Calu3 (cell line): ENCODE measurements around the gene C2CD3. TPM values are rescaled to one million over a fixed set of nuclear protein-coding genes. Genes with fewer than 3 reads are reported as not detected.

Source experiments
- BruUV-seq: library from RNA; stranded (reverse); fragments of 400-500 nt; replicated peaks from 2 replicates; lab custom pipeline; 2021; lab: Mats Ljungman, UMichigan
- CTCF ChIA-PET: fragments of 300-600 bp; sonication (Branson Sonifier 250); formaldehyde crosslinking; loops from one replicate; lab custom pipeline; 2022; ENCODE audit warnings: antibody characterized with exemption; lab: Charles Lee
- DNase-seq: peaks from one replicate; pipeline ENCODE4 v3.0.0; 2022
- H3K27ac Mint-ChIP-seq: one replicate; pipeline ENCODE4 v1.8.0; 2022; ENCODE audit warnings: mixed read lengths; ENCODE audit not compliant: unreplicated experiment
- H3K27me3 Mint-ChIP-seq: one replicate; pipeline ENCODE4 v1.8.0; 2022; ENCODE audit warnings: mixed read lengths; ENCODE audit not compliant: unreplicated experiment
- H3K36me3 Mint-ChIP-seq: one replicate; pipeline ENCODE4 v1.8.0; 2022; ENCODE audit warnings: mild to moderate bottlenecking, moderate library complexity, mixed read lengths; ENCODE audit not compliant: insufficient read depth, unreplicated experiment
- H3K4me1 Mint-ChIP-seq: one replicate; pipeline ENCODE4 v1.8.0; 2022; ENCODE audit warnings: mild to moderate bottlenecking, low read depth, mixed read lengths; ENCODE audit not compliant: unreplicated experiment
- H3K4me3 Mint-ChIP-seq: one replicate; pipeline ENCODE4 v1.8.0; 2022; ENCODE audit warnings: mild to moderate bottlenecking, low read depth, moderate library complexity, mixed read lengths; ENCODE audit not compliant: unreplicated experiment
- H3K9me3 Mint-ChIP-seq: one replicate; pipeline ENCODE4 v1.8.0; 2022; ENCODE audit warnings: low read depth, mixed read lengths; ENCODE audit not compliant: unreplicated experiment
- intact Hi-C: fragments of 100-400 bp; cut with micrococcal nuclease; formaldehyde crosslinking; loops from one replicate; pipeline ENCODE4 v1.10.0; 2022; ENCODE audit not compliant: unreplicated experiment
- total RNA-seq: library from RNA; stranded (reverse); gene quantifications from 2 replicates; pipeline ENCODE4 v1.2.3, GENCODE V29; 2022
- TF ChIP-seq, protein P1 (sequence below): fragments of 200-600 bp; IDR thresholded peaks from one replicate; pipeline ENCODE4 v1.8.0; 2022; ENCODE audit warnings: antibody characterized with exemption; ENCODE audit not compliant: unreplicated experiment

Gene C2CD3
- total RNA-seq, 1 experiment from 2014 or later, result 26.9 TPM

DNA sequence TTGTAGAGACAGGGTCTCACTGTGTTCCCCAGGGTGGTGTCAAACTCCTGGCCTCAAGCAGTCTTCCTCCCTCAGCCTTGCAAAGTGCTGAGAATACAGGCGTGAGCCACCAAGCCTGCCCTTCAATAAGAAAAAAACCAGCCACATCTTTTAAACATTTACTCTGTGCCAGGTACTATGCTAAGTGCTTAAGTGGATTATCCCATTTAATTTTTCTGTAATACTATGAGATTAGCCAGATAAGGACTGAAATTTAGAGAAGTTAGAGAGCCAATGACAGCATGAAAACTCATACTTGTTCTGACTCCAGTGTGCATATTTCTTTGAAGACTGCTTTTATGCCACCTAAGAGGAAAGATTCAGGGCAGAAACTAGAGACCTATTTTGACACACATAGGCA is 35.9 kb upstream of the C2CD3 start:
- BruUV-seq, result no TSS peak

DNA sequence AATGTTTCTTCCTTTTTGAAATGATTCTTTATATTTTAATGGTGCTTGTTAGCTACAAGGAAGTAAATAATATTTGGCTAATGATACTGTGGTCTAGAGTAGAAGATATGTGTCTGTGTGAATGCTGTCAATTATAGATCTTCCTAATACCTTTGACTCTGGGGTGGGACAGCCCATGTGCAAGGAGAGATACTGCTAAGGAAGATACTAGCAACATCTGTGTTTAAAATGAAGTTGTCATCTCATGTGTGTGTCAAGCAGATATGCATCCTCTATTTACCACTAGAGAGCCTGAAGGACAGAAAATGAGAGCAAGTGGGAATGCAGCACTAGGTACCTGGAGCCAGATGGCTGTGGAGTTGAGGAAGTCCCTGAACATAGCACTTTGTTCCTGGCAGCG is 34.4 kb upstream of the C2CD3 start:
- BruUV-seq, result no TSS peak
- Mint-ChIP-seq H3K36me3 (no peaks in the 10 kb centered on the region), H3K4me3 (no peak overlapping the region), H3K9me3 (no peaks in the 10 kb centered on the region), H3K27ac (no peak overlapping the region), H3K27me3 (no peaks in the 10 kb centered on the region), H3K4me1 (no peaks in the 10 kb centered on the region)
- CTCF ChIA-PET, result no interaction called here
- intact Hi-C loops, result no loop called here
- no peak for DNase-seq
- TF ChIP-seq, protein P1, sequence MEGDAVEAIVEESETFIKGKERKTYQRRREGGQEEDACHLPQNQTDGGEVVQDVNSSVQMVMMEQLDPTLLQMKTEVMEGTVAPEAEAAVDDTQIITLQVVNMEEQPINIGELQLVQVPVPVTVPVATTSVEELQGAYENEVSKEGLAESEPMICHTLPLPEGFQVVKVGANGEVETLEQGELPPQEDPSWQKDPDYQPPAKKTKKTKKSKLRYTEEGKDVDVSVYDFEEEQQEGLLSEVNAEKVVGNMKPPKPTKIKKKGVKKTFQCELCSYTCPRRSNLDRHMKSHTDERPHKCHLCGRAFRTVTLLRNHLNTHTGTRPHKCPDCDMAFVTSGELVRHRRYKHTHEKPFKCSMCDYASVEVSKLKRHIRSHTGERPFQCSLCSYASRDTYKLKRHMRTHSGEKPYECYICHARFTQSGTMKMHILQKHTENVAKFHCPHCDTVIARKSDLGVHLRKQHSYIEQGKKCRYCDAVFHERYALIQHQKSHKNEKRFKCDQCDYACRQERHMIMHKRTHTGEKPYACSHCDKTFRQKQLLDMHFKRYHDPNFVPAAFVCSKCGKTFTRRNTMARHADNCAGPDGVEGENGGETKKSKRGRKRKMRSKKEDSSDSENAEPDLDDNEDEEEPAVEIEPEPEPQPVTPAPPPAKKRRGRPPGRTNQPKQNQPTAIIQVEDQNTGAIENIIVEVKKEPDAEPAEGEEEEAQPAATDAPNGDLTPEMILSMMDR, result no peak

More for the DNA sequence above, 35.9 kb upstream of the C2CD3 start:
- Mint-ChIP-seq H3K4me3 (no peak overlapping the region), H3K4me1 (no peaks in the 10 kb centered on the region), H3K9me3 (no peaks in the 10 kb centered on the region), H3K27ac (no peak overlapping the region), H3K27me3 (no peaks in the 10 kb centered on the region), H3K36me3 (no peaks in the 10 kb centered on the region)
- TF ChIP-seq, protein P1, result no peak
- intact Hi-C loops, result no loop called here
- no peak for DNase-seq
- CTCF ChIA-PET, result no interaction called here

DNA sequence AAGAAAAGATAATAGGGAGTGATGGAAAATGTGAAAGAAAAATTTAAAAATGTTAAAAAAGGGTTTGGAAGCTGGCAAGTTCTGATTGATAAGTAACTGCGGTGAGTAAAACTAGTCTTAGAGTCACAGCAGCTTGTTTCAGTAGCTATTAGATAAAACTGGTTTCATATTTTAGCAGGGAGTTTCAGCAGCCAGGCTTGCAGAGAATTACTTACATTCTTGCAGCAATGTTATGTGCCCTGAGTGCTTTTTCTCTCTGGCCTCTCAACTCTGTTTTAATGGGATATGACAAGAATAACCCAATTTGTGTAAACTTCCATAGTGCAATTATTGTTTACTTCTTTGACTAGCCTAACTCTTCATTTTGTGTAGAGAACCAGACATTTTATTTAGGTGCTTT is 33.9 kb upstream of the C2CD3 start:
- no peaks in the 10 kb centered on the region for H3K27me3 Mint-ChIP-seq
- no peak for DNase-seq
- no peak overlapping the region for H3K4me3 Mint-ChIP-seq
- TF ChIP-seq, protein P1, result no peak
- no peaks in the 10 kb centered on the region for H3K9me3 Mint-ChIP-seq
- no peaks in the 10 kb centered on the region for H3K36me3 Mint-ChIP-seq
- H3K27ac Mint-ChIP-seq, result no peak overlapping the region
- no TSS peak for BruUV-seq
- CTCF ChIA-PET, result interaction anchor here (0.5 kb wide), 1 partner anchor 891 kb away, joined by 3 read pairs; no protein-coding TSS in a partner anchor
- intact Hi-C loops, result no loop called here
- no peaks in the 10 kb centered on the region for H3K4me1 Mint-ChIP-seq

DNA sequence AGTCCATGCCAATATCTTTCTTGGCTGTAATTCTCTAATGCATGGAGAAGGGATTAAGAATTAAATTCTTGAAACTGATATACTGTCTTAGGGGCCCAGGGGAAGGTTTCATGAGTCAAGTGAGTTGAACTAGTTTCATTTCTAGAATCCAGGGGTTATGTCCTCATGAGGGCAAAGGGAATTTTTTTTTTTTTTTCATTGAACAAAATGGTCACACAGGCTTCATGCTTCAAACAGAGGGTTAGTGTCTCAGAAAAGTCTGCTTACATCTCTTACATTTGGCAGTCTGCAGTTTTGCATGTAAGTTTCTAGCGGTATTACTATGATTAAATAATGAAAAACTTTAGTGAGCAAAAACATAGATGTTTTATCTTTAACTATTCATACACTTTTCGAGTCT is 33.2 kb upstream of the C2CD3 start:
- intact Hi-C loops, result no loop called here
- Mint-ChIP-seq H3K4me3 (no peak overlapping the region), H3K9me3 (no peaks in the 10 kb centered on the region), H3K4me1 (no peaks in the 10 kb centered on the region), H3K27me3 (no peaks in the 10 kb centered on the region), H3K36me3 (no peaks in the 10 kb centered on the region), H3K27ac (no peak overlapping the region)
- no TSS peak for BruUV-seq
- DNase-seq, result no peak
- CTCF ChIA-PET, result interaction anchor here (0.5 kb wide), 1 partner anchor 890 kb away, joined by 3 read pairs; no protein-coding TSS in a partner anchor
- TF ChIP-seq, protein P1, result no peak
